ENCODE data around the gene PISD. TPM values are rescaled to one million over a fixed set of nuclear protein-coding genes. Genes with fewer than 3 reads are reported as not detected.
A peak's percentile ranks its signal among the peaks of the same experiment; 100 is the strongest.

Gene PISD
- total and polyA plus RNA-seq, 2 of the 8 experiments (the other 6 are each of a cell fraction or from before 2014, with no cell fraction given): 47.8 to 48.2 TPM

GRCh38 chr22:31661851-31662667 is at the start of gene PISD (continued):
- no peak for TF ChIP-seq CHD7 (IDR thresholded peaks at IDR 0.05; ENCODE audit: insufficient replicate concordance, low read length)
- 0 out of 3 replicates have a peak, but pooled peaks of 1 of the 2 experiments have one; percentile 40 for TF ChIP-seq EP300 (IDR thresholded peaks at IDR 0.05; ENCODE audit: borderline replicate concordance in 1 of 2, low read depth in 2 of 2, low read length in 2 of 2)
- no peak for TF ChIP-seq CBX5 (IDR thresholded peaks at IDR 0.05; ENCODE audit: low read depth, low read length)
- no peak for TF ChIP-seq SUZ12 (IDR thresholded peaks at IDR 0.05; ENCODE audit: low read length)
- TF ChIP-seq RXRA (IDR thresholded peaks at IDR 0.05; ENCODE audit: insufficient read depth, low read depth, low read length): no peak
- TF ChIP-seq TEAD4 (IDR thresholded peaks at IDR 0.05; ENCODE audit: low read depth, low read length): no peak
- TF ChIP-seq EGR1 (IDR thresholded peaks at IDR 0.05; ENCODE audit: borderline replicate concordance, low read depth, low read length): no peak
- TF ChIP-seq SP4 (IDR thresholded peaks at IDR 0.05; ENCODE audit: low read length): peak; percentile 94
- peak; percentile 42; the same call in 1 of the 2 replicates for TF ChIP-seq MAFK (IDR thresholded peaks at IDR 0.05; ENCODE audit: low read depth, low read length)
- TF ChIP-seq POU5F1 (IDR thresholded peaks at IDR 0.05; ENCODE audit: low read depth, low read length): no peak

All from H1 (cell line).